Stomach (tissue), 4 donors: ENCODE data around the gene HLCS.

Experiments
- CTCF ChIP-seq, 7 experiments: fragments of 450-650 bp in 4 of 7; fragments of 200-600 bp in 3 of 7; sonication (generic) in 3 of 7; IDR thresholded peaks; one replicate each; pipeline ENCODE4 v1.5.1; 2016 to 2019; ENCODE audit warnings: antibody characterized with exemption in 7 of 7, control low read depth in 2 of 7, mild to moderate bottlenecking in 1 of 7
- POLR2A ChIP-seq, 4 donors: fragments of 450-650 bp; IDR thresholded peaks; one replicate each; pipeline ENCODE4 v1.6.1; 2016; ENCODE audit warnings: antibody characterized with exemption in 4 of 4, control low read depth in 2 of 4, mild to moderate bottlenecking in 1 of 4, moderate library complexity in 1 of 4

GRCh38 chr21:36766511-36766910 is 200.0 kb downstream of the HLCS start:
- TF ChIP-seq CTCF (IDR thresholded peaks at IDR 0.05), result no peak
- TF ChIP-seq POLR2A (IDR thresholded peaks at IDR 0.05), result no peak
